GM19395 (cell line): ENCODE data around the gene PSTPIP1.

Experiments used
- ATAC-seq: cut with Tn5 transposase; IDR thresholded peaks from one replicate; pipeline ENCODE4 v1.9.1; 2021; ENCODE audit warnings: mild to moderate bottlenecking, moderate library complexity; ENCODE audit not compliant: unreplicated experiment

Gene PSTPIP1

GRCh38 chr15:77029166-77030047 lies 34.5 kb downstream of the PSTPIP1 start:
- no peak for ATAC-seq

- no peak for ATAC-seq
Observed at GRCh38 chr15:77030048-77030927, 35.4 kb downstream of the PSTPIP1 start.

- ATAC-seq, result no peak
Observed at GRCh38 chr15:77030928-77031375, 36.0 kb downstream of the PSTPIP1 start.

- ATAC-seq, result no peak
Observed at GRCh38 chr15:77031376-77032050, 36.6 kb downstream of the PSTPIP1 start.

- no peak for ATAC-seq
Observed at GRCh38 chr15:77032052-77032646, 37.2 kb downstream of the PSTPIP1 start.

- no peak for ATAC-seq
Observed at GRCh38 chr15:77032647-77033416, 37.9 kb downstream of the PSTPIP1 start.

- ATAC-seq, result no peak
Observed at GRCh38 chr15:77033417-77033728, 38.4 kb downstream of the PSTPIP1 start.

GRCh38 chr15:77033729-77034671 lies 39.1 kb downstream of the PSTPIP1 start:
- ATAC-seq, result no peak

GRCh38 chr15:77034695-77035489 lies 40.0 kb downstream of the PSTPIP1 start:
- no peak for ATAC-seq

GRCh38 chr15:77035584-77035983 lies 40.7 kb downstream of the PSTPIP1 start:
- ATAC-seq, result no peak

GRCh38 chr15:77035999-77036471 lies 41.1 kb downstream of the PSTPIP1 start:
- no peak for ATAC-seq

GRCh38 chr15:77036537-77037387 lies 41.8 kb downstream of the PSTPIP1 start:
- ATAC-seq, result no peak

GRCh38 chr15:77037388-77038209 lies 42.7 kb downstream of the PSTPIP1 start:
- ATAC-seq, result no peak

- ATAC-seq, result no peak
Observed at GRCh38 chr15:77038312-77039216, 43.6 kb downstream of the PSTPIP1 start.

GRCh38 chr15:77039217-77039533 lies 44.2 kb downstream of the PSTPIP1 start:
- ATAC-seq, result no peak
